K562 (cell line): ENCODE results near the gene BPTF. TPM values are rescaled to one million over a fixed set of nuclear protein-coding genes. Genes with fewer than 3 reads are reported as not detected.

Source experiments
- ARID1B ChIP-seq: fragments of 450-650 bp; IDR thresholded peaks from 2 replicates; pipeline ENCODE4 v1.6.1; 2016; ENCODE audit warnings: antibody characterized with exemption, mild to moderate bottlenecking, inconsistent platforms
- BMI1 ChIP-seq: fragments of 150-350 bp; IDR thresholded peaks from 2 replicates; pipeline ENCODE4 v1.6.1; 2014; ENCODE audit warnings: low read length
- CCNT2 ChIP-seq: IDR thresholded peaks from 2 replicates; pipeline ENCODE4 v1.6.1; 2011; ENCODE audit warnings: borderline replicate concordance, low read depth, mild to moderate bottlenecking, moderate library complexity, mixed read lengths, low read length; ENCODE audit not compliant: insufficient read length; ENCODE audit errors: extremely low read depth
- CREB3L1 ChIP-seq: fragments of 450-650 bp; IDR thresholded peaks from 2 replicates; pipeline ENCODE4 v1.6.1; 2014; ENCODE audit warnings: low read depth, mild to moderate bottlenecking, moderate library complexity, borderline replicate concordance
- GATA2 ChIP-seq: sonication (generic); formaldehyde crosslinking; IDR thresholded peaks from 2 replicates; pipeline ENCODE4 v1.4.0; 2020; ENCODE audit warnings: mild to moderate bottlenecking, missing genetic modification reagents
- JUN ChIP-seq, 2 experiments: sonication (generic) in 1 of 2; formaldehyde crosslinking in 1 of 2; IDR thresholded peaks; 2 replicates each; pipeline versions ENCODE4 v1.6.1 to v1.8.0; 2012 to 2022; ENCODE audit warnings: borderline replicate concordance in 2 of 2, mild to moderate bottlenecking in 2 of 2, improper control_type of control experiment in 1 of 2, low read depth in 1 of 2, low read length in 1 of 2, missing genetic modification reagents in 1 of 2
- KDM1A ChIP-seq, 2 experiments: fragments of 450-650 bp; IDR thresholded peaks; 2 replicates each; pipeline ENCODE4 v1.6.1; 2016; ENCODE audit warnings: mild to moderate bottlenecking in 2 of 2
- MEF2D ChIP-seq: conservative IDR thresholded peaks from 2 replicates; pipeline ENCODE4 v1.6.1; 2016; ENCODE audit warnings: low read depth, missing genetic modification characterization, missing compliant biosample characterization
- NBN ChIP-seq: fragments of 450-650 bp; IDR thresholded peaks from 2 replicates; pipeline ENCODE4 v1.6.1; 2016; ENCODE audit warnings: low read depth, mild to moderate bottlenecking
- PML ChIP-seq: IDR thresholded peaks from 2 replicates; pipeline ENCODE4 v1.6.1; 2012; ENCODE audit warnings: low read length, inconsistent platforms
- POLR2H ChIP-seq: IDR thresholded peaks from 2 replicates; pipeline ENCODE4 v1.6.1; 2016; ENCODE audit warnings: missing genetic modification characterization, low read depth, mild to moderate bottlenecking, control low read depth, missing compliant biosample characterization, moderate library complexity
- RBM14 ChIP-seq: fragments of 200-400 bp; formaldehyde crosslinking; IDR thresholded peaks from 2 replicates; pipeline ENCODE4 v1.6.1; 2018; ENCODE audit warnings: low read depth, mild to moderate bottlenecking, low read length, moderate library complexity, borderline replicate concordance; ENCODE audit not compliant: insufficient read depth
- RFX5 ChIP-seq: IDR thresholded peaks from 2 replicates; pipeline ENCODE4 v1.6.1; 2011; ENCODE audit warnings: low read depth, mild to moderate bottlenecking, improper control_type of control experiment, low read length
- TAF1 ChIP-seq: IDR thresholded peaks from 2 replicates; pipeline ENCODE4 v1.6.1; 2011; ENCODE audit warnings: mild to moderate bottlenecking, low read length, moderate library complexity; ENCODE audit not compliant: insufficient read depth, control insufficient read depth, severe bottlenecking; ENCODE audit errors: extremely low read depth
- TRIM24 ChIP-seq, 2 experiments: fragments of 450-650 bp; IDR thresholded peaks; 2 replicates each; pipeline ENCODE4 v1.6.1; 2016
- ZNF12 ChIP-seq: sonication (generic); formaldehyde crosslinking; IDR thresholded peaks from 2 replicates; pipeline ENCODE4 v1.4.0; 2020; ENCODE audit warnings: mild to moderate bottlenecking, missing genetic modification reagents
- polyA plus RNA-seq, 8 experiments: library from polyadenylated mRNA; depleted of rRNA in 4 of 8; stranded (reverse) in 5 of 8; unstranded in 3 of 8; fragments of >200 nt; fragmentation: Nextera tagmentation in 2 of 8; fragmentation: Illumina TruSeq in 1 of 8; extraction: Ambion mirVana in 2 of 8; extraction: Trizol in 1 of 8; gene quantifications; 2 replicates each; pipeline versions ENCODE4 v1.2.1 to v1.2.3, GENCODE V29; 2011 to 2014; ENCODE audit warnings: inconsistent platforms in 1 of 8, missing spikeins in 1 of 8
- total RNA-seq, 7 experiments: library from RNA; depleted of rRNA in 6 of 7; stranded (reverse); fragments of >200 nt in 6 of 7; fragmentation: Illumina TruSeq in 2 of 7; extraction: Trizol in 2 of 7; gene quantifications; 2 replicates each; pipeline versions ENCODE4 v1.2.1 to v1.2.3, GENCODE V29; 2011 to 2021; ENCODE audit warnings: low replicate concordance in 1 of 7
- TF ChIP-seq, protein P1 (sequence below): fragments of 450-650 bp; IDR thresholded peaks from 2 replicates; pipeline ENCODE4 v1.6.1; 2016; ENCODE audit warnings: missing biosample characterization, missing genetic modification characterization
- TF ChIP-seq, protein P2 (sequence below): fragments of 450-650 bp; formaldehyde crosslinking; IDR thresholded peaks from 2 replicates; pipeline ENCODE4 v1.4.0; 2022; ENCODE audit warnings: missing genetic modification characterization
- TF ChIP-seq, protein P3 (sequence below), 2 experiments: IDR thresholded peaks in 1 of 2; conservative IDR thresholded peaks in 1 of 2; 2 replicates each; pipeline ENCODE4 v1.6.1; 2016; ENCODE audit warnings: low read depth in 2 of 2, mild to moderate bottlenecking in 1 of 2, missing compliant biosample characterization in 1 of 2, missing genetic modification characterization in 1 of 2, moderate library complexity in 1 of 2

BPTF gene
- total and polyA plus RNA-seq, 9 of the 15 experiments (the other 6 are each of a cell fraction or from before 2014, with no cell fraction given): 12.5 to 52.1 (median 26.9) TPM

DNA sequence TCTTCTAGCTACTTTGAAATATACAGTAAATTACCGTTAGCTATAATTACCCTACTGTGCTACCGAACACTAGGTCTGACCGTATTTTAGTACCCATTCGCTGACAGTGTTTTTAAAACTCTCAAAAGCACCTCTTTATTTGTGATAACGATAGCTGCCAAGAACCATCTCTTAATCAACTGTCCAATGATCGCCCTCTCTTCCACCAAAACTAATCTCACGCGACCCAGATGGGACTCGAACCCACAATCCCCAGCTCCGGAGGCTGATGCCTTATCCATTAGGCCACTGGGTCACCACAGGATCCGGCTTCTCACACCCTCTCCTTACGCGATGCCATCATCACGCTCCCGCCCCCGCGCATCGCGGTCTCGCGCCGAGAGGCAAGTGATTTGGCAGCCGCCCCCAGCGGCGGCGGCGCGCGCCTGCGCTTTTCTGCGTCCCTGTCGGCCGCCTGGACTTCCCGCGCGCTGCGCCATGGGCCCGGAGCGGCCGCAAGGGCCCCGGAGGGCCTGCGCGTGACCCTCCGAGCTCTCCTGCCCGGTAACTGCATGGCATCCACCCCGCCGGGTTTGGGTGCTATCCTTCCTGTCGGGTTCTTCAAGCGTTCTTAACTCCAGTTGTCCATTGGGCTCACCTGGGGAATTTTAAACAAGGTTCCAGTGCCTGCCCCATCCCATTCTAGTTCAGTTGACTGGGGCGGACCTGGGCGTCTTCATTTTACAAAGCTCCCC is 194.5 kb downstream of the BPTF start (continued):
- peak; percentile 65 for TF ChIP-seq CREB3L1
- 0 out of 2 replicates have a peak, but pooled peaks have one; percentile 16 for TF ChIP-seq BMI1
- TF ChIP-seq JUN (IDR thresholded peaks at IDR 0.05; ENCODE audit: borderline replicate concordance, low read depth, low read length): peak; percentile 71; the same call in 1 of the 2 replicates
- TF ChIP-seq JUN (CRISPR knock-in tag; IDR thresholded peaks at IDR 0.05; ENCODE audit: borderline replicate concordance): no peak
- TF ChIP-seq ZNF12 (CRISPR knock-in tag): 0 out of 2 replicates have a peak, but pooled peaks have one; percentile 52
- peak; percentile 58; the same call in 1 of the 2 replicates for TF ChIP-seq ARID1B
- TF ChIP-seq PML: peak; percentile 67
- 0 out of 2 replicates have a peak, but pooled peaks have one; percentile 44 for TF ChIP-seq MEF2D (tag)
- TF ChIP-seq NBN: peak; percentile 87
- TF ChIP-seq CCNT2: peak; percentile 95
- peak; percentile 61 to 69; a peak in 2 of 4 replicates for TF ChIP-seq KDM1A (IDR thresholded peaks at IDR 0.05)
- no peak for TF ChIP-seq RBM14
- peak; percentile 76; the same call in 1 of the 2 replicates for TF ChIP-seq RFX5
- peak; percentile 68 for TF ChIP-seq TAF1
- TF ChIP-seq, protein P1, sequence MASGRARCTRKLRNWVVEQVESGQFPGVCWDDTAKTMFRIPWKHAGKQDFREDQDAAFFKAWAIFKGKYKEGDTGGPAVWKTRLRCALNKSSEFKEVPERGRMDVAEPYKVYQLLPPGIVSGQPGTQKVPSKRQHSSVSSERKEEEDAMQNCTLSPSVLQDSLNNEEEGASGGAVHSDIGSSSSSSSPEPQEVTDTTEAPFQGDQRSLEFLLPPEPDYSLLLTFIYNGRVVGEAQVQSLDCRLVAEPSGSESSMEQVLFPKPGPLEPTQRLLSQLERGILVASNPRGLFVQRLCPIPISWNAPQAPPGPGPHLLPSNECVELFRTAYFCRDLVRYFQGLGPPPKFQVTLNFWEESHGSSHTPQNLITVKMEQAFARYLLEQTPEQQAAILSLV (tag): no peak
- peak; percentile 68 for TF ChIP-seq GATA2
- TF ChIP-seq TRIM24 (IDR thresholded peaks at IDR 0.05): peak in 1 of 2 experiments; percentile 62; a peak in 2 of 4 replicates
- TF ChIP-seq POLR2H: peak; percentile 100
- TF ChIP-seq, protein P2, sequence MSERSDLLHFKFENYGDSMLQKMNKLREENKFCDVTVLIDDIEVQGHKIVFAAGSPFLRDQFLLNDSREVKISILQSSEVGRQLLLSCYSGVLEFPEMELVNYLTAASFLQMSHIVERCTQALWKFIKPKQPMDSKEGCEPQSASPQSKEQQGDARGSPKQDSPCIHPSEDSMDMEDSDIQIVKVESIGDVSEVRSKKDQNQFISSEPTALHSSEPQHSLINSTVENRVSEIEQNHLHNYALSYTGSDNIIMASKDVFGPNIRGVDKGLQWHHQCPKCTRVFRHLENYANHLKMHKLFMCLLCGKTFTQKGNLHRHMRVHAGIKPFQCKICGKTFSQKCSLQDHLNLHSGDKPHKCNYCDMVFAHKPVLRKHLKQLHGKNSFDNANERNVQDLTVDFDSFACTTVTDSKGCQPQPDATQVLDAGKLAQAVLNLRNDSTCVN (CRISPR knock-in tag): 0 out of 2 replicates have a peak, but pooled peaks have one; percentile 15
- TF ChIP-seq, protein P3, sequence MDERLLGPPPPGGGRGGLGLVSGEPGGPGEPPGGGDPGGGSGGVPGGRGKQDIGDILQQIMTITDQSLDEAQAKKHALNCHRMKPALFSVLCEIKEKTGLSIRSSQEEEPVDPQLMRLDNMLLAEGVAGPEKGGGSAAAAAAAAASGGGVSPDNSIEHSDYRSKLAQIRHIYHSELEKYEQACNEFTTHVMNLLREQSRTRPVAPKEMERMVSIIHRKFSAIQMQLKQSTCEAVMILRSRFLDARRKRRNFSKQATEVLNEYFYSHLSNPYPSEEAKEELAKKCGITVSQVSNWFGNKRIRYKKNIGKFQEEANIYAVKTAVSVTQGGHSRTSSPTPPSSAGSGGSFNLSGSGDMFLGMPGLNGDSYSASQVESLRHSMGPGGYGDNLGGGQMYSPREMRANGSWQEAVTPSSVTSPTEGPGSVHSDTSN (CRISPR knock-in tag; IDR thresholded peaks at IDR 0.05; ENCODE audit: low read depth): no peak
- TF ChIP-seq, protein P3 (tag; conservative IDR thresholded peaks at IDR 0.05; ENCODE audit: low read depth): peak; percentile 85
